A549 (cell line): ENCODE measurements around the gene NEDD4L. TPM values are rescaled to one million over a fixed set of nuclear protein-coding genes. Genes with fewer than 3 reads are reported as not detected.

Experiments
- ATAC-seq, 2 experiments: fragments of 200-7000 bp in 1 of 2; fragments of >200 bp in 1 of 2; cut with Nextera tagmentation in 1 of 2; cut with Tn5 transposase in 1 of 2; 3 replicates each; pipeline versions ENCODE4 v1.8.0 to v1.9.1; 2018 to 2020; ENCODE audit warnings: mild to moderate bottlenecking in 1 of 2, moderate library complexity in 1 of 2
- CTCF ChIA-PET: fragments of 300-600 bp; sonication (Branson Sonifier 250); formaldehyde crosslinking; extraction: SDS; loops from one replicate; lab custom pipeline; 2021; ENCODE audit warnings: antibody characterized with exemption, inconsistent platforms; lab: Yijun Ruan, JAX
- POLR2A ChIA-PET: fragments of 350-600 bp; formaldehyde crosslinking; extraction: SDS; loops from one replicate; lab custom pipeline; 2021; ENCODE audit warnings: antibody characterized with exemption, inconsistent platforms; lab: Yijun Ruan, JAX
- DNase-seq, 2 experiments: peaks; one replicate each; pipeline versions ENCODE4 v3.0.0 to v3.0.0-alpha.2; 2011 to 2016; ENCODE audit warnings: low read depth in 1 of 2, low spot score in 1 of 2
- FAIRE-seq: peaks from 2 replicates; lab custom pipeline; 2011; peaks lifted over from hg19 to GRCh38; lab: Jason Lieb, UNC
- H3K27ac ChIP-seq, 2 experiments: fragments of >200 bp; sonication (Bioruptor Twin); formaldehyde crosslinking; 3 replicates each; pipeline ENCODE4 v1.5.1; 2016 to 2017
- H3K4me1 ChIP-seq: fragments of >200 bp; sonication (Bioruptor Twin); formaldehyde crosslinking; 3 replicates; pipeline ENCODE4 v1.6.1; 2016
- H3K4me2 ChIP-seq: fragments of >200 bp; sonication (Bioruptor Twin); formaldehyde crosslinking; 3 replicates; pipeline ENCODE4 v1.6.1; 2016
- H3K4me3 ChIP-seq: fragments of >200 bp; sonication (Bioruptor Twin); formaldehyde crosslinking; 3 replicates; pipeline ENCODE4 v1.5.1; 2016
- H3K9me3 ChIP-seq: fragments of >200 bp; sonication (Bioruptor Twin); formaldehyde crosslinking; 3 replicates; pipeline ENCODE4 v1.6.1; 2016
- BHLHE40 ChIP-seq: IDR thresholded peaks from 2 replicates; pipeline ENCODE4 v1.6.1; 2012; ENCODE audit warnings: low read depth, low read length, inconsistent platforms
- CEBPB ChIP-seq, 2 experiments: fragments of >200 bp in 1 of 2; sonication (Bioruptor Twin) in 1 of 2; formaldehyde crosslinking in 1 of 2; IDR thresholded peaks; 2 replicates each; pipeline ENCODE4 v1.6.1; 2012 to 2016
- CHD4 ChIP-seq: fragments of 200-600 bp; sonication (generic); IDR thresholded peaks from 2 replicates; pipeline ENCODE4 v1.6.1; 2016; ENCODE audit warnings: antibody characterized with exemption, mild to moderate bottlenecking, borderline replicate concordance
- ESRRA ChIP-seq: fragments of 150-350 bp; IDR thresholded peaks from 2 replicates; pipeline ENCODE4 v1.6.1; 2014; ENCODE audit warnings: mild to moderate bottlenecking, low read length, borderline replicate concordance
- KDM5A ChIP-seq: fragments of 200-600 bp; sonication (generic); IDR thresholded peaks from 2 replicates; pipeline ENCODE4 v1.6.1; 2016; ENCODE audit warnings: antibody characterized with exemption, mild to moderate bottlenecking
- MAFK ChIP-seq: fragments of 450-650 bp; IDR thresholded peaks from 2 replicates; pipeline ENCODE4 v1.6.1; 2014; ENCODE audit not compliant: partially characterized antibody
- MYC ChIP-seq: IDR thresholded peaks from 2 replicates; pipeline ENCODE4 v1.6.1; 2012; ENCODE audit warnings: mild to moderate bottlenecking, inconsistent platforms, low read length, improper control_type of control experiment, borderline replicate concordance
- NFE2L2 ChIP-seq: fragments of 150-350 bp; conservative IDR thresholded peaks from 2 replicates; pipeline ENCODE4 v1.6.1; 2014; ENCODE audit warnings: low read length
- NPAS2 ChIP-seq: fragments of 250-450 bp; sonication (Bioruptor Pico); IDR thresholded peaks from 2 replicates; pipeline ENCODE4 v1.8.0; 2022; ENCODE audit warnings: mild to moderate bottlenecking, moderate library complexity, borderline replicate concordance
- PHF8 ChIP-seq: fragments of 200-600 bp; sonication (generic); IDR thresholded peaks from 2 replicates; pipeline ENCODE4 v1.6.1; 2016; ENCODE audit warnings: low read depth, mild to moderate bottlenecking, antibody characterized with exemption, moderate library complexity, borderline replicate concordance
- RCOR1 ChIP-seq: fragments of 150-350 bp; IDR thresholded peaks from 2 replicates; pipeline ENCODE4 v1.6.1; 2014; ENCODE audit warnings: antibody characterized with exemption, low read length, low read depth
- TFCP2L1 ChIP-seq: fragments of 250-450 bp; sonication (Bioruptor Pico); IDR thresholded peaks from 2 replicates; pipeline ENCODE4 v1.5.0; 2021; ENCODE audit warnings: mild to moderate bottlenecking
- TP53 ChIP-seq: fragments of 250-450 bp; sonication (Bioruptor Pico); IDR thresholded peaks from 2 replicates; pipeline ENCODE4 v1.5.0; 2021; ENCODE audit warnings: mild to moderate bottlenecking, moderate library complexity
- ZC3H11A ChIP-seq: fragments of 450-650 bp; IDR thresholded peaks from 2 replicates; pipeline ENCODE4 v1.6.1; 2014; ENCODE audit warnings: antibody characterized with exemption, mild to moderate bottlenecking
- ZFP36 ChIP-seq: fragments of 450-650 bp; IDR thresholded peaks from 2 replicates; pipeline ENCODE4 v1.6.1; 2014; ENCODE audit warnings: borderline replicate concordance; ENCODE audit not compliant: partially characterized antibody
- ZSCAN20 ChIP-seq: fragments of 250-450 bp; sonication (Bioruptor Pico); IDR thresholded peaks from 2 replicates; pipeline ENCODE4 v1.8.0; 2022; ENCODE audit warnings: mild to moderate bottlenecking, moderate library complexity
- WGBS: methylation state at CpG from one replicate; pipeline ENCODE4 v1.1.6; 2017; ENCODE audit errors: missing lambda C conversion rate; 5-methylcytosine and 5-hydroxymethylcytosine counted together
- polyA plus RNA-seq, 4 experiments: library from polyadenylated mRNA; depleted of rRNA in 3 of 4; stranded (reverse); fragments of >200 nt; fragmentation: RNase III in 1 of 4; extraction: RNeasy Plus Mini Kit Qiagen cat#74134 plus additional on column Dnase treatment in 1 of 4; gene quantifications; 2 replicates in 3 of 4; 3 replicates in 1 of 4; pipeline ENCODE4 v1.2.3, GENCODE V29; 2011 to 2017
- TF ChIP-seq, protein P1 (sequence below): fragments of >200 bp; sonication (Bioruptor Twin); formaldehyde crosslinking; IDR thresholded peaks from 3 replicates; pipeline ENCODE4 v1.6.1; 2016
- TF ChIP-seq, protein P2 (sequence below): IDR thresholded peaks from 2 replicates; pipeline ENCODE4 v1.6.1; 2012

Gene NEDD4L
- polyA plus RNA-seq, 2 of the 4 experiments (the other 2 are of a cell fraction) = 18.0 to 36.5 TPM

DNA sequence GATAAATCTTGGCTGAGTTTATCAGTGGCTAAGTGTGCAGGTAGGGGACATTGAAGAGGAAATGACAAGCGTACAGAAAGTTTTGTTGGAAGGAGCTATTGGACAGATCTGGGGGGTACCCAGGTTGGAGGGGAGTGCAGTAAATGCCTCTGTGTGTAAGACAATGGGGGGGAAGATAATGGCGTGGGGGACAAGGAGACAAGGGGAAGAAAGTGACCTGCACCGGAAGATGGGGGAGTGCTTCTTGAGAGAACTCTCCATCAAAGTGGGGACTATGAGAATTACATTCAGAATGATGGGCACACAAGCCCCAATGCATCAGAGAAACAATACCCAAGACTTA is 394.9 kb downstream of the NEDD4L start:
- Histone ChIP-seq H3K4me3 (no peak overlapping the region), H3K27ac (no peak overlapping the region), H3K9me3 (no peaks in the 10 kb centered on the region), H3K4me1 (no peaks in the 10 kb centered on the region), H3K4me2 (no peak overlapping the region)
- no peak for TF ChIP-seq NFE2L2
- no peak for TF ChIP-seq MYC
- ATAC-seq = no peak
- 71% methylated on average over 3 of the region's 3 CpGs for WGBS
- ChIA-PET POLR2A (no interaction called here), CTCF (no interaction called here)
- FAIRE-seq = no peak
- no peak for DNase-seq

DNA sequence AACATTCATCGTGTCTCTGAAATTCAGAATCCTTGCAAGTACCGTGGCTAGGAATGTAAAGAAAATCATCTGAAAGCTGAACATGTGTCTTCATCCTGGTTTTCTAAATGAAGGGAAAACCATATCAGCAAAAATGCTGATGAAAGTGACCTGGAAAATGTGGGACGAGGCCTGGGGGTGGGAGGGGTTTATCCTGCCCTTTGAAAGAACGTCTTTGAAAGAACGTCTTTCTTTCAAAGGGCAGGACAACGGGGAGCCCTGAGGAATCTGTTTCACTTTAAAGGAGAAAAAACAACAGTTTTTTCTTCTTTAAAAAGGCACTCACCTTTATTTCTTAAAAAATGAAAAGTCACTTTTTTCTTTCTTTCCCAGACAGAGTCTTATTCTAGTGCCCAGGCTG is 399.6 kb downstream of the NEDD4L start:
- no peak overlapping the region for H3K4me2 ChIP-seq
- CTCF ChIA-PET = no interaction called here
- ATAC-seq (no peak), DNase-seq (no peak), FAIRE-seq (no peak)
- H3K27ac ChIP-seq = no peak overlapping the region
- no peak for TF ChIP-seq ZC3H11A
- TF ChIP-seq, protein P1, sequence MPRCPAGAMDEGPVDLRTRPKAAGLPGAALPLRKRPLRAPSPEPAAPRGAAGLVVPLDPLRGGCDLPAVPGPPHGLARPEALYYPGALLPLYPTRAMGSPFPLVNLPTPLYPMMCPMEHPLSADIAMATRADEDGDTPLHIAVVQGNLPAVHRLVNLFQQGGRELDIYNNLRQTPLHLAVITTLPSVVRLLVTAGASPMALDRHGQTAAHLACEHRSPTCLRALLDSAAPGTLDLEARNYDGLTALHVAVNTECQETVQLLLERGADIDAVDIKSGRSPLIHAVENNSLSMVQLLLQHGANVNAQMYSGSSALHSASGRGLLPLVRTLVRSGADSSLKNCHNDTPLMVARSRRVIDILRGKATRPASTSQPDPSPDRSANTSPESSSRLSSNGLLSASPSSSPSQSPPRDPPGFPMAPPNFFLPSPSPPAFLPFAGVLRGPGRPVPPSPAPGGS = no peak
- TF ChIP-seq, protein P2, sequence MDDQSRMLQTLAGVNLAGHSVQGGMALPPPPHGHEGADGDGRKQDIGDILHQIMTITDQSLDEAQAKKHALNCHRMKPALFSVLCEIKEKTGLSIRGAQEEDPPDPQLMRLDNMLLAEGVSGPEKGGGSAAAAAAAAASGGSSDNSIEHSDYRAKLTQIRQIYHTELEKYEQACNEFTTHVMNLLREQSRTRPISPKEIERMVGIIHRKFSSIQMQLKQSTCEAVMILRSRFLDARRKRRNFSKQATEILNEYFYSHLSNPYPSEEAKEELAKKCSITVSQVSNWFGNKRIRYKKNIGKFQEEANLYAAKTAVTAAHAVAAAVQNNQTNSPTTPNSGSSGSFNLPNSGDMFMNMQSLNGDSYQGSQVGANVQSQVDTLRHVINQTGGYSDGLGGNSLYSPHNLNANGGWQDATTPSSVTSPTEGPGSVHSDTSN = no peak
- no peak for TF ChIP-seq TFCP2L1 (CRISPR knock-in tag)
- no peak for TF ChIP-seq MAFK
- no peak for TF ChIP-seq NPAS2 (CRISPR knock-in tag)
- POLR2A ChIA-PET = no interaction called here
- H3K9me3 ChIP-seq = no peaks in the 10 kb centered on the region
- no peak overlapping the region for H3K4me3 ChIP-seq
- WGBS = 84% methylated on average over 6 of the region's 6 CpGs
- H3K4me1 ChIP-seq = no peaks in the 10 kb centered on the region

DNA sequence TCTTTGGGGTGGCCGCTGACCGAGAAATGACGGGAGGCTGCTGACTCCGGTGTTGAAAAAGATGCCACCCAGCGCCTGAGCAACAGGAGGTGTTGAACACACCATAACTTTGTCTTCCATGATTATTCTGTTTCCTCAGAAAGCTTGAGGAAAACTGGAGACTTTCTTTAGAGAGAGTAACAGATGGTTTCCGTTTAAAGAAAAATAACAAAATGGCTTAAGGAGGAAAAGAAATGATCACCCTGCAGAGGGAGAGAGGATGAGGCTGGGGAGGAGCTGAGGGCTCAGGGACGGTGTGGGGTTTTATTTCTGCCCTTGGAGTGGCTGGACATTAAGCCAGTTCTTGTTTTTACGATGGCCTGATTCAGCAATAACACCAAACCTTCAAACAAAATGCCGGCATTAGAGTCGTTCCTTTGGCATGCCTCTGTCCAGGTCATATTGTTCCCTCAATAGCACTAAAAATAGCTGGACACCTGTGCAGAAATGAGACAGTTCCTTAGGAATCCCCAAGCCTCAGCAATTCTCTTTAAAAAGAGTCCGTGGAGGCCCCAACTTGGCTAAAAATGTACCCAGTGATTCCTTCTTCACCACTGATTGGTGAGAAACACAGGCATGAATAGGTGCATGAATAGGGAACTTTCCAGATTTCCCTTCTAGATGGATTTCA is 402.5 kb downstream of the NEDD4L start:
- no peaks in the 10 kb centered on the region for H3K4me1 ChIP-seq
- H3K9me3 ChIP-seq = no peaks in the 10 kb centered on the region
- ATAC-seq (no peak), FAIRE-seq (no peak), DNase-seq (no peak)
- H3K4me3 ChIP-seq = no peak overlapping the region
- no peak overlapping the region for H3K4me2 ChIP-seq
- WGBS = 84% methylated on average over 11 of the region's 11 CpGs
- POLR2A ChIA-PET = no interaction called here
- TF ChIP-seq CHD4 = no peak
- no peak for TF ChIP-seq CEBPB (IDR thresholded peaks at IDR 0.05)
- TF ChIP-seq, protein P2 = no peak
- no peak for TF ChIP-seq ZFP36
- no peak for TF ChIP-seq ESRRA
- TF ChIP-seq TP53 (CRISPR knock-in tag) = no peak
- TF ChIP-seq KDM5A = no peak
- CTCF ChIA-PET = no interaction called here
- no peak overlapping the region for H3K27ac ChIP-seq

DNA sequence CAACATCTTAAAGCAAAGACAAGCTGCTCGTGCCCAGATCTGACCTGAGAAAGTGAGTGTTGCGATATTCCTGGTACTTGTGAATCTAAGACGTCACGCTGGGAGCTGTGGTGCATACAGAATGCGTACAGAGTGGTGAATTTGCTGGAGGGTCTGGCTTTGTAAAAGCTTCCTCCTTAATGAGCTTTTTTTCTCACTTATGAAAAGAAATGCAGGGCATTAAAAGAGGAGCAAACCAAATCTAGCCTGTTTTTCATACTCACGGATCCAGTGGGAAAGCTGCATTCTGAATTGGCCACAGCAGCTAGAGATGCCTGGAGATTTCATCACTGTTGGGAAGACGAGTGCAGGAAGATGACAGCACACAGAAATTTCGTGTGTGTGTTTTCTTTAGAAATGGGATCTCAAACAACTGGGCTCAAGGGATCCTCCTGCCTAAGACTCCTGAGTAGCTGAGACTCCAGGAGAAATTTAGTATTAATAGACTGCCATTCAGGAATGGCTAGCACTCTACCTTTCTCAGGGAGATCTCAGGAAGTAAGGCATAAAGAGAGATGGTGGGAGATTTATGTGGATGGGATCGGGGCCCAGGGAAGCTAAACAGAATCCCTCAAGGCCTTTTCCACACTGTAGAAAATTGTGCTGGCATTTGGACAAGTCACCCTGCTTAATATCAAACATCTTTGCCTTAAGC is 403.5 kb downstream of the NEDD4L start:
- no peak for TF ChIP-seq BHLHE40
- no peak for TF ChIP-seq RCOR1
- no peak for TF ChIP-seq PHF8
- no peak for TF ChIP-seq ZSCAN20
- Histone ChIP-seq H3K4me3 (no peak overlapping the region), H3K4me1 (no peaks in the 10 kb centered on the region), H3K27ac (peak overlapping the region in 1 of 2 experiments; percentile 24; a peak in 1 of 6 replicates), H3K4me2 (no peak overlapping the region), H3K9me3 (no peaks in the 10 kb centered on the region)
- DNase-seq (no peak), FAIRE-seq (no peak), ATAC-seq (no peak)
- ChIA-PET POLR2A (no interaction called here), CTCF (interaction anchor here (0.6 to 0.7 kb wide), 3 partner anchors 12 to 563 kb away, joined by 3 read pairs; no protein-coding TSS in a partner anchor)
- WGBS = 84% methylated on average over 9 of the region's 9 CpGs
